ENCODE measurements around the gene MYBBP1A. TPM values are rescaled to one million over a fixed set of nuclear protein-coding genes. Genes with fewer than 3 reads are reported as not detected.

MYBBP1A gene
- total and polyA plus RNA-seq, 9 of the 15 experiments (the other 6 are each of a cell fraction or from before 2014, with no cell fraction given): 2.0 to 114 (median 47.2) TPM

DNA sequence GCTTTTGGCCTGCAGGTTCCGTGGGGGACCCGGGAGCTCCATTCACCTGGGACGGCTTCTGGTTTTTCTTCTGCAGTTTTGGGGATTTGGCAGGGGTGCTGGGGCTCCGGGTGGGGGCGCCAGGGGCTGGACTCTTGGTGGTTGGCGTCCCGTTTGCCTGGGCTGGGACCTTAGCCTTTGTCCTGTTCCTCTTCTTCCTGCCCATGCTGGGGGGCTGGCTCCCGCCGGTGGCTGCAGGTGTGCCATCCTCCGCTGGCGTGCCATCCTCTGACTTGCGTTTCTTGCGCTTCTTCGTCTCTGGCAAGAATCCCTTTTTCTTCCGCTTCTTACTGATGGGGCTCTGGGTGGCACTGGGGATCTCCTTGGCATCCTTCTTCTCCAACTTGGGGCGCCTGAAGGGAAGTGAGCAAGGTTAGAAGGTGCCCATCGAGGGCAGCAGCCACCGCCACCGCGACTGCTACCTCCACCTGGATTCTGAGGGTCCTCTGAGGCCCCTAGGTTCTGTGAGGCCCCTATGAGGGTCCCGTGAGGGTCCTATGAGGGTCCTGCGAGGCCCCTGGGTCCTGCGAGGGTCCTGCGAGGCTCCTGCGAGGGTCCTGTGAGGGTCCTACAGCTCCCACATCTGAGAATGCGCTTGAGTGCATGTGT is 15.5 kb downstream of the MYBBP1A start:
- H3K9ac ChIP-seq (ENCODE audit: insufficient read depth in 1 of 2, low read depth in 2 of 2, low read length in 2 of 2): no peak overlapping the region
- no peaks in the 10 kb centered on the region; the same call in 1 of the 2 replicates for H4K20me1 ChIP-seq (replicated peaks; ENCODE audit: control insufficient read depth, insufficient read depth, low read length)
- ChIA-PET CTCF (ENCODE audit: low intra/inter-chr PET ratio) (no interaction called here), POLR2A (no interaction called here)
- H3K4me2 ChIP-seq (ENCODE audit: insufficient read depth, low read length): no peak overlapping the region
- 96% methylated on average over 10 of the region's 26 CpGs for WGBS (ENCODE audit: insufficient coverage, low coverage, missing lambda C conversion rate)
- H3K9me3 ChIP-seq (replicated peaks; ENCODE audit: control insufficient read depth, insufficient read depth, low read depth, low read length): no peaks in the 10 kb centered on the region
- DNase-seq (ENCODE audit: extremely low read depth in 1 of 4, low spot score in 3 of 4) (no peak), FAIRE-seq (no peak), ATAC-seq (no peak)
- BruUV-seq (replicated peaks): TSS peak; percentile 65
- TF ChIP-seq ZBTB7A (IDR thresholded peaks at IDR 0.05; ENCODE audit: borderline replicate concordance, control insufficient read depth, low read depth, low read length): peak; percentile 63; the same call in 1 of the 2 replicates
- no peak for TF ChIP-seq DNMT1 (IDR thresholded peaks at IDR 0.05)
- TF ChIP-seq POLR2G (IDR thresholded peaks at IDR 0.05; ENCODE audit: low read depth, low read length): no peak
- no peak for TF ChIP-seq FOXA3 (CRISPR knock-in tag; conservative IDR thresholded peaks at IDR 0.05 in 1 of 2, IDR thresholded peaks at IDR 0.05 in 1 of 2)
- TF ChIP-seq NR2F6 (CRISPR knock-in tag; IDR thresholded peaks at IDR 0.05): no peak
- H3K79me2 ChIP-seq (ENCODE audit: control insufficient read depth, insufficient read depth, low read length): no peaks in the 10 kb centered on the region
- H3K27me3 ChIP-seq (ENCODE audit: control insufficient read depth in 2 of 2, insufficient read depth in 2 of 2, low read length in 2 of 2): no peaks in the 10 kb centered on the region
- H3K36me3 ChIP-seq (ENCODE audit: control insufficient read depth, insufficient read depth, low read length): peaks cover 73% of the 10 kb centered on the region; the same call in 2 of the 3 replicates
- intact Hi-C loops (cut with micrococcal nuclease): loop anchor here (5.0 kb wide), 1 partner anchor 117 kb away; no protein-coding TSS in a partner anchor
- H2AFZ ChIP-seq (ENCODE audit: low read depth, low read length): no peak overlapping the region
- H3K9me1 ChIP-seq (ENCODE audit: control insufficient read depth, insufficient read depth, low read length): no peaks in the 10 kb centered on the region
- H3K4me3 ChIP-seq: no peak overlapping the region
- peaks cover 0 to 78% of the 10 kb centered on the region in 2 experiments; a peak in 3 of 5 replicates for H3K4me1 ChIP-seq (replicated peaks in 1 of 2; ENCODE audit: control insufficient read depth in 2 of 2, insufficient read depth in 2 of 2, low read length in 2 of 2)
- H3K27ac ChIP-seq (ENCODE audit: extremely low read depth, low read depth, low read length): no peak overlapping the region
- in situ Hi-C loops (cut with MboI): no loop called here

Data from K562 (cell line).